ENCODE results near the gene CORO2A. TPM values are rescaled to one million over a fixed set of nuclear protein-coding genes. Genes with fewer than 3 reads are reported as not detected.

CORO2A gene
- total and polyA plus RNA-seq, 2 of the 4 experiments (the other 2 are of a cell fraction): 1.9 to 2.2 TPM

- Histone ChIP-seq H4K20me1 (ENCODE audit: insufficient read depth, low read length) (no peaks in the 10 kb centered on the region), H3K79me1 (ENCODE audit: low read depth in 1 of 2, low read length in 2 of 2) (no peaks in the 10 kb centered on the region), H3K18ac (ENCODE audit: low read depth, low read length) (no peak overlapping the region), H3K9me3 (ENCODE audit: control insufficient read depth, insufficient read depth, low read length) (no peaks in the 10 kb centered on the region), H3K14ac (replicated peaks; ENCODE audit: low read depth, low read length) (no peak overlapping the region), H3K4me1 (ENCODE audit: control insufficient read depth, insufficient read depth, low read length) (no peaks in the 10 kb centered on the region), H2BK20ac (ENCODE audit: low read depth, low read length) (no peak overlapping the region), H4K91ac (ENCODE audit: insufficient read depth, low read depth, low read length) (no peak overlapping the region), H3K27me3 (ENCODE audit: control insufficient read depth, insufficient read depth, low read length) (no peaks in the 10 kb centered on the region), H4K5ac (ENCODE audit: low read depth, low read length) (no peak overlapping the region), H2BK5ac (ENCODE audit: low read depth, low read length, poor library complexity, severe bottlenecking) (no peak overlapping the region), H3K9ac (ENCODE audit: low read depth, low read length) (no peak overlapping the region), H2AK5ac (ENCODE audit: low read depth, low read length) (no peak overlapping the region), H2AFZ (replicated peaks; ENCODE audit: low read length, poor library complexity) (no peak overlapping the region), H2AK9ac (replicated peaks; ENCODE audit: low read depth, low read length, poor library complexity) (no peak overlapping the region), H3K23ac (ENCODE audit: low read depth, low read length) (no peak overlapping the region), H3K9me1 (ENCODE audit: insufficient read depth, low read length) (no peaks in the 10 kb centered on the region; the same call in 1 of the 2 replicates), H3K56ac (ENCODE audit: extremely low read depth, insufficient read depth, low read length) (no peak overlapping the region), H3K27ac (ENCODE audit: insufficient read depth, low read length) (no peak overlapping the region), H3K4ac (ENCODE audit: low read depth, low read length) (no peak overlapping the region), H3K36me3 (ENCODE audit: control insufficient read depth, insufficient read depth, low read length) (peaks cover 1% of the 10 kb centered on the region; the same call in 1 of the 2 replicates), H3K4me2 (ENCODE audit: low read depth, low read length) (no peak overlapping the region), H3K4me3 (ENCODE audit: insufficient read depth, low read depth, low read length) (no peak overlapping the region), H2BK15ac (ENCODE audit: low read depth, low read length) (no peak overlapping the region), H4K8ac (ENCODE audit: low read depth in 2 of 2, low read length in 2 of 2) (no peak overlapping the region), H2BK120ac (ENCODE audit: low read depth, low read length) (no peak overlapping the region)
- in situ Hi-C loops (cut with MboI; ENCODE audit: low sequenced_read_pairs): no loop called here
- BruUV-seq (replicated peaks): no TSS peak
- TF ChIP-seq FOS (IDR thresholded peaks at IDR 0.05; ENCODE audit: low read depth, low read length): no peak
- no peak for TF ChIP-seq RCOR1 (IDR thresholded peaks at IDR 0.05; ENCODE audit: insufficient replicate concordance, low read length)
- no peak for TF ChIP-seq BHLHE40 (IDR thresholded peaks at IDR 0.05; ENCODE audit: low read depth, low read length)
- TF ChIP-seq POLR2A (IDR thresholded peaks at IDR 0.05; ENCODE audit: low read depth, low read length): no peak
- TF ChIP-seq ELK1 (IDR thresholded peaks at IDR 0.05; ENCODE audit: borderline replicate concordance, low read depth, low read length): no peak
- TF ChIP-seq SMC3 (IDR thresholded peaks at IDR 0.05; ENCODE audit: low read depth, low read length): no peak
- TF ChIP-seq RAD21 (IDR thresholded peaks at IDR 0.05; ENCODE audit: low read length): no peak
- no peak for TF ChIP-seq MAZ (IDR thresholded peaks at IDR 0.05; ENCODE audit: borderline replicate concordance, low read depth, low read length)
- DNase-seq (no peak), ATAC-seq (ENCODE audit: low read depth) (no peak)
- CTCF ChIA-PET: no interaction called here
- POLR2A ChIA-PET (ENCODE audit: unreplicated experiment): no interaction called here
- dilution Hi-C loops (cut with HindIII; ENCODE audit: low sequenced_read_pairs, unreplicated experiment): no loop called here
- intact Hi-C loops (cut with micrococcal nuclease): no loop called here
- WGBS, 2 experiments (ENCODE audit: extremely low coverage in 2 of 2, insufficient read length in 1 of 2): 100% methylated on average over 2 of the region's 7 CpGs; no CpG with 5 or more reads in 1 of the 2 experiments
Observed at GRCh38 chr9:98095401-98095800, 97.0 kb downstream of the CORO2A start.

Measured in IMR-90 (cell line).